ENCODE results near the gene NANS. TPM values are rescaled to one million over a fixed set of nuclear protein-coding genes. Genes with fewer than 3 reads are reported as not detected.

Gene NANS, protein sequence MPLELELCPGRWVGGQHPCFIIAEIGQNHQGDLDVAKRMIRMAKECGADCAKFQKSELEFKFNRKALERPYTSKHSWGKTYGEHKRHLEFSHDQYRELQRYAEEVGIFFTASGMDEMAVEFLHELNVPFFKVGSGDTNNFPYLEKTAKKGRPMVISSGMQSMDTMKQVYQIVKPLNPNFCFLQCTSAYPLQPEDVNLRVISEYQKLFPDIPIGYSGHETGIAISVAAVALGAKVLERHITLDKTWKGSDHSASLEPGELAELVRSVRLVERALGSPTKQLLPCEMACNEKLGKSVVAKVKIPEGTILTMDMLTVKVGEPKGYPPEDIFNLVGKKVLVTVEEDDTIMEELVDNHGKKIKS
- total RNA-seq = 43.2 and 82.7 TPM in 2 replicates

DNA sequence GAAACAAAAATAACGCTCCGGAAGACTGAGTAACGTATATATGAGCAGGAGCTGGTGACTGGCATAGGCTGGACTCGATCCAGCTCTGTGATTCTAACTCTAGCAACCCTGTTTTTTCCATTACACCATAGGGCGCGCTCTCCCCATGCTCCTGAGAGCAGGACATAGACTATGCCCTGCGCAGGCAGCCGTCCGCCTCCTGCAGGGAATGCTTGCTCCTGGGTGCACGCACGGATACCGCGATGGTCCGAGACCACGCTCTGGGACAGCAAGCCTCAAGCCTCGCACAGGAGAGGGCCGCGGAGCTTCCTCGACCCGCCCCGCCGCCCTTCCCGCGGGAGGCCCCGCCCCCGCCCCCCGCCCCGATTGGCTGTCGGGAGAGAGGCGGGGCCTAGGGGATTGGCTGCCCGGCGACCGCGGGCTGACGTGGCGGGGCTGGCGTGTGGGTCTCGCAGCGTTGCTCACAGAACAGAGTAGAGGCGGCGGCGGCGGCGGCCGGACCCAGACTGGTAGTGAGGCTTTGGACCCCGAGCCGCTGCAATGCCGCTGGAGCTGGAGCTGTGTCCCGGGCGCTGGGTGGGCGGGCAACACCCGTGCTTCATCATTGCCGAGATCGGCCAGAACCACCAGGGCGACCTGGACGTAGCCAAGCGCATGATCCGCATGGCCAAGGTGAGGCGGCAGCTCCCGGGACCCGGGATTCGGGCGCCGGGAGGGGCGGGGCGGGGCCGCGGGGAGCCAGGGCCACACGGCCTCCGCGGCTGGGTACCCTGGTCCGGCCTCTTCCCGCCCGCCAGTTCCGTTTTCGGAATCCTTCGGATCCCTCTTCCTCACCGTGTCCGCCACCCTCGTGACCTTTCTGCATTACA is at the start of gene NANS:
Gene NANS, plus strand, starts transcription at position 464 of the 869 bp plus-strand sequence. Its CDS starts 77 bp downstream, at position 541.

DNA sequence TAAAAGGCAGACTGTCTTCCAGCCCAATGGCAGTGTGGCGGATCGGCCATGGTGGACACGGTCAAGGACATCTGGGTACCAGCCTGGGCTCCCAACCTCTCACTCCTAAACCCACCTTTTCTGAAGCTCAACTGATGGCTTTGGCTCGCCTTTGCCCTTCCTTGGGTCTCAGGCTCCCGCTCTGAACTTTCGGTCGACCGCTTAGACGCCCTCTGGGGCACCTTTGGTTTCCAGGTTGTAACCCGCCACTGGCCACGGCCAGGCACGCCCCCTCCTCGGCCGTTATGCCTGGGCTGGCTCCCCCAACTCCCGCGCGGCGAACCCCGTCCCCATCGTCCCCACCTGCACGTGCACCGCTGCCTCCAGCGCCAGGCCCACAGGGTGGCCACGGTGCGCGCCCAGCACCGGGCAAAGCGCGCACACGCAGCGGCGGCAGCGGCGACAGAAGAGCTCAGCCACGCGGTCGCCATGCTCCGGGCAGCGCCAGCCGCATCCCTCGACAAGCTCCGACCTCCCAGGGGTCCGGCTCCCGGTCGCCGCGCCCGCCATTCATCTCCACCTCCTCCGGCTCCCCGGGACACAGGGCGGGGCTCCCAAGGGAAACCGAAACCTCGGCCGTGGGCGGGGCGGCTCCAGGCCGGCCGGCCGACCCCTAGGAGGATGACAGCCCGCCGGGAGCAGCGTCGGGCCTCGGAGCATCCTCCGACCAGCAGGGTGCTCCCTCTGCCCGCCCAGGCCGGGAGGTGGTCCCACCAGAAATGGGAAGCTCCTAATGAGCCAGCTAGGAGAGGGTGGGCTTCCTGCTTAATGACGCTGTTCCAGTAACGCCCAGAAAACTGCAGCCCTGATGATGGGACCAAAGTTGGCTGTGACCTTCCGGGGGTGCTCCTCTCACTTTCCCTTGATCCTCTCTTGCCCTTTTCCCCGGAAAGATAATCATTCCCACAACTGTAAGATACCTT is 62.4 kb downstream of the NANS start, which contains the start of gene TRIM14:
Gene TRIM14, minus strand, starts transcription at position 583 of the 962 bp plus-strand sequence. Its CDS starts 34 bp downstream, at position 549.

Other genes starting within 250 kb of the NANS start
- 3.8 and 7.9 TPM in 2 replicates for gene FOXE1, start 203.5 kb upstream of the NANS start, total RNA-seq
- gene TRMO, start 134.2 kb upstream of the NANS start, total RNA-seq = 21.2 and 24.1 TPM in 2 replicates
- gene HEMGN, start 118.6 kb upstream of the NANS start, total RNA-seq = not detected in 2 replicates
- 13.0 and 29.1 TPM in 2 replicates for gene ANP32B, start 73.4 kb upstream of the NANS start, total RNA-seq
- gene TRIM14, start 62.5 kb downstream of the NANS start, total RNA-seq = 4.1 and 16.7 TPM in 2 replicates
- gene CORO2A, start 135.9 kb downstream of the NANS start, total RNA-seq = 35.5 and 45.8 TPM in 2 replicates
- 60.1 and 194 TPM in 2 replicates for gene TBC1D2, start 198.9 kb downstream of the NANS start, total RNA-seq

Measured in nasal cavity respiratory epithelium epithelial cell of viscerocranial mucosa (primary cell).